ENCODE data around the gene IL17RD. TPM values are rescaled to one million over a fixed set of nuclear protein-coding genes. Genes with fewer than 3 reads are reported as not detected.

Gene IL17RD
- total and polyA plus RNA-seq, 7 donors = 0.19 to 1.8 (median 0.86) TPM

DNA sequence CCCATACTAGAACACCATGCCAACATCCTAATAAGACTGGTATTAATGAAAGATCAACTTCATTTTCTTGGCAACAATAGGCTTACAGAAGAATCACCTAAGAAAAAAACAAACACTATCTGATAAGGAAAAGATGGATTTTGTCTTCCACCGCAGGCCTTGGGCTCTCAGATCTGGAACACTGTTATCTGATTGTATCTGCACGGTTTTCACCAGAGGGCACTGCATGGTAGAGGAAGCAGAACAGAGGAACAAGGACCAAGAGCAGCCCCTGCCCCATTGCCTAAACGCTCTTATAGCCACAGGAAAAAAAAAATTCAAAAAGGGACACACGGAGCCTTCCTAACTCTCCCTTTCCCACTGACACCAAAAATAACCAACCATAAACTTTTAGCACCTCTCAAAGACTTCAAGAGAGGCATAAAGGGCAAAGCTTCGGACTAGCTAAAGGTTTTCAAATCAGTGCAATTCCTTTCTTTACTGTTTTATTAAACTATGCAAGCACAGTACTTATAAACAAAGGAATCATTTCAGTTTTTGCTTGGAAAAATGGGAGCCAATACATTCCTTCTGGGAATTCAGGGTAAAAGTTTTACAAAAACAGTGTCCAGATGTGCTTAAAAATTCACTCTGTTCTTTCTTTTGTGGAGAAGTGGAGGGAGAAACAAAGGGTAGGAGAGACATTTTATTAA is 23.3 kb downstream of the IL17RD start:
- intact Hi-C loops (cut with DNase I) = no loop called here
- no peak overlapping the region for H3K27ac ChIP-seq
- no peak for ATAC-seq

DNA sequence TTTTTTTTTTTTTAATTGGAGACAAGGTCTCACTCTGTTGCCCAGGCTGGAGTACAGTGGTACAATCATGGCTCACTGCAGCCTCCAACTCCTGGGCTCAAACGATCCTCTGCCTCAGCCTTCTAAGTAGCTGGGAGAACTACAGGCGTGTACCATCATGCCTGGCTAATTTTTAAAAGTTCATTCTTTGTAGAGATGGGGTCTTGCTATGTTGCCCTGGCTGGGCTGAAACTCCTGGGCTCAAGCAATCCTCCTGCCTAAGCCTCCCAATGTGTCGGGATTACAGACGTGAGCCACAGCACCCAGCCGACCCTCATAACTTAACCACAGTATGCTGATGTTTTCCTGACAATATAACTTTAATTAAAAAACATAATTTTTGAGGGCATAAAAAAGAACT is 24.3 kb downstream of the IL17RD start:
- 96 to 97% (median 97%) methylated on average over 5 of the region's 5 CpGs for WGBS, 3 donors
- Histone ChIP-seq H3K4me1 (no peaks in the 10 kb centered on the region), H3K4me3 (no peak overlapping the region), H3K27ac (no peak overlapping the region), H3K27me3 (ENCODE audit: insufficient read depth in 3 of 3, low read length in 2 of 3) (no peaks in the 10 kb centered on the region), H3K36me3 (ENCODE audit: insufficient read depth in 1 of 2, low read depth in 1 of 2) (no peaks in the 10 kb centered on the region), H3K9me3 (no peaks in the 10 kb centered on the region)
- intact Hi-C loops (cut with DNase I) = no loop called here
- ATAC-seq (no peak), DNase-seq (no peak)
- TF ChIP-seq, protein P1, sequence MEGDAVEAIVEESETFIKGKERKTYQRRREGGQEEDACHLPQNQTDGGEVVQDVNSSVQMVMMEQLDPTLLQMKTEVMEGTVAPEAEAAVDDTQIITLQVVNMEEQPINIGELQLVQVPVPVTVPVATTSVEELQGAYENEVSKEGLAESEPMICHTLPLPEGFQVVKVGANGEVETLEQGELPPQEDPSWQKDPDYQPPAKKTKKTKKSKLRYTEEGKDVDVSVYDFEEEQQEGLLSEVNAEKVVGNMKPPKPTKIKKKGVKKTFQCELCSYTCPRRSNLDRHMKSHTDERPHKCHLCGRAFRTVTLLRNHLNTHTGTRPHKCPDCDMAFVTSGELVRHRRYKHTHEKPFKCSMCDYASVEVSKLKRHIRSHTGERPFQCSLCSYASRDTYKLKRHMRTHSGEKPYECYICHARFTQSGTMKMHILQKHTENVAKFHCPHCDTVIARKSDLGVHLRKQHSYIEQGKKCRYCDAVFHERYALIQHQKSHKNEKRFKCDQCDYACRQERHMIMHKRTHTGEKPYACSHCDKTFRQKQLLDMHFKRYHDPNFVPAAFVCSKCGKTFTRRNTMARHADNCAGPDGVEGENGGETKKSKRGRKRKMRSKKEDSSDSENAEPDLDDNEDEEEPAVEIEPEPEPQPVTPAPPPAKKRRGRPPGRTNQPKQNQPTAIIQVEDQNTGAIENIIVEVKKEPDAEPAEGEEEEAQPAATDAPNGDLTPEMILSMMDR (IDR thresholded peaks at IDR 0.05) = no peak

More for the DNA sequence above, 23.3 kb downstream of the IL17RD start:
- no peaks in the 10 kb centered on the region for H3K27me3 ChIP-seq (ENCODE audit: insufficient read depth in 3 of 3, low read length in 2 of 3)
- H3K4me3 ChIP-seq = no peak overlapping the region
- 53 to 55% (median 53%) methylated on average over 5 of the region's 5 CpGs for WGBS, 3 donors
- no peaks in the 10 kb centered on the region for H3K9me3 ChIP-seq
- TF ChIP-seq, protein P1 (IDR thresholded peaks at IDR 0.05) = no peak
- no peaks in the 10 kb centered on the region for H3K36me3 ChIP-seq (ENCODE audit: insufficient read depth in 1 of 2, low read depth in 1 of 2)
- no peaks in the 10 kb centered on the region for H3K4me1 ChIP-seq
- DNase-seq = no peak

DNA sequence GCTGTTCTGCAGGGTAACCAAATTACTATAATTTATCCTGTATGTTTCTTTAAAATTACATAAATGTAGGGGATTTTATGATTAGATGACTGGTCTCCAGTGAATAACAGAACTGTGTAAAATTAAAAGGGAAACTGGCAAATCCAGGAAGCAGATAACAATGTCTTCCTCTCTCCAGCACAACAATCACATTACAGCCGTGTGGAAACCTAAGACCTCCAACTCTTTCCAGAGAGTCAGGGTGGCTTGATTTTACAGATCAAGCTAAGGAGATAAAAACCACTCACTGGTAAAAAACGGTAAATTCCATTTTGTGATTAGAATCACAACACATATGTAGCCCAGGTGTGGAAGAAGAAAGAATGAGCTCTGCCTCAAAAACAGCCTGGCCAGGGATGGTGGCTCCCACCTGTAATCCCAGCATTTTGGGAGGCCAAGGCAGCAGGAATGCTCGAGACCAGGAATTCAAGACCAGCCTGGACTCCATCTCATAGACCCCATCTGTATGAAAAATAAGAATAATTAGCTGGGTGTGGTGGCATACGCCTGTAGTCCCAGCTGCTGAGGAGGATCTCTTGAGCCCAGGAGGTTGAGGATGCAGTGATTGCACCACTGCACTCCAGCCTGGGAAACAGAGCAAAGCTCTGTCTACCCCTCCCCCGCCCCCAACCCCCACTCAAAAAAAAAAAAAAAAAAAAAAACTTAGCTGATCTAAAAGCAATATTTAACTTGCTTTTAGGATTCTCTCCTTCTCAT is 29.0 kb downstream of the IL17RD start:
- 76 to 84% (median 78%) methylated on average over 5 of the region's 5 CpGs for WGBS, 3 donors
- Histone ChIP-seq H3K4me1 (no peaks in the 10 kb centered on the region), H3K4me3 (no peak overlapping the region), H3K9me3 (no peaks in the 10 kb centered on the region), H3K27ac (no peak overlapping the region), H3K36me3 (ENCODE audit: insufficient read depth in 1 of 2, low read depth in 1 of 2) (no peaks in the 10 kb centered on the region), H3K27me3 (ENCODE audit: insufficient read depth in 3 of 3, low read length in 2 of 3) (no peaks in the 10 kb centered on the region)
- ATAC-seq = no peak
- intact Hi-C loops (cut with DNase I) = no loop called here
- TF ChIP-seq, protein P1 (IDR thresholded peaks at IDR 0.05) = no peak
- no peak for DNase-seq

DNA sequence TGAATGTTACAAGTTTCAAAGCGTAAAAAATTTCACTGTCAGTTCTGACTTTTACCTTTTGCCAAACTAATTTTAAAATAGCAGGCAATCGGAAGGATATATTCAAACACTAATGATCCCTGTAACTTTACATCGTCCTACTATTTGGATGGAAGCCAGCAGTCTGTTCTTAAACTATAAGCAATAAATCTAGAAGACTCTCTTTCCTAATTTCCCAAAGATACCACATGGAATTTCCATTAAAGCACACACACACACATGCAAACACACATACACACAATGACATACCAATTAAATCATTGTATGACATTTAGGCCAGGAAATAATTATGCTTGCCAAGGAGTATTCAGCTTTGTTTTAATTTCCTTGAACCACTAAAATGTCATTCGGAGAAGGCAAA is 32.0 kb downstream of the IL17RD start:
- intact Hi-C loops (cut with DNase I) = no loop called here
- H3K27ac ChIP-seq = no peak overlapping the region
- no peaks in the 10 kb centered on the region for H3K4me1 ChIP-seq
- no peaks in the 10 kb centered on the region for H3K36me3 ChIP-seq (ENCODE audit: insufficient read depth in 1 of 2, low read depth in 1 of 2)
- ATAC-seq = no peak
- no peaks in the 10 kb centered on the region for H3K9me3 ChIP-seq
- no peak overlapping the region for H3K4me3 ChIP-seq
- TF ChIP-seq, protein P1 (IDR thresholded peaks at IDR 0.05) = no peak
- WGBS, 3 donors = 45 to 55% (median 53%) methylated on average over 4 of the region's 4 CpGs
- H3K27me3 ChIP-seq (ENCODE audit: insufficient read depth in 3 of 3, low read length in 2 of 3) = no peaks in the 10 kb centered on the region
- DNase-seq = no peak
